Measurements from ENCODE around the gene SLC19A1. TPM values are rescaled to one million over a fixed set of nuclear protein-coding genes. Genes with fewer than 3 reads are reported as not detected.

The SLC19A1 gene
- total and polyA plus RNA-seq, 4 donors = 8.4 to 28.0 (median 13.0) TPM

GRCh38 chr21:45548711-45549491 lies 6.7 kb upstream of the SLC19A1 start:
- 79% methylated on average over 9 of the region's 9 CpGs for WGBS
- Histone ChIP-seq H3K9me3 (ENCODE audit: control insufficient read depth in 4 of 4, low read length in 3 of 4) (no peaks in the 10 kb centered on the region), H3K27ac (ENCODE audit: low read depth in 1 of 2, low read length in 2 of 2) (no peak overlapping the region), H3K27me3 (ENCODE audit: control insufficient read depth in 4 of 4, insufficient read depth in 4 of 4, low read length in 3 of 4) (no peaks in the 10 kb centered on the region), H3K4me1 (ENCODE audit: control insufficient read depth in 4 of 4, insufficient read depth in 4 of 4, low read length in 3 of 4) (peaks cover 0 to 5% (median 0%) of the 10 kb centered on the region in 4 donors), H3K4me3 (ENCODE audit: low read depth in 1 of 3, low read length in 3 of 3) (no peak overlapping the region), H3K9ac (ENCODE audit: low read depth in 1 of 2, low read length in 2 of 2) (no peak overlapping the region), H3K36me3 (ENCODE audit: control insufficient read depth in 4 of 4, insufficient read depth in 3 of 4, low read depth in 1 of 4, low read length in 3 of 4) (no peaks in the 10 kb centered on the region)
- TF ChIP-seq HNF4G (IDR thresholded peaks at IDR 0.05) (no peak), ZBTB33 (IDR thresholded peaks at IDR 0.05) (no peak), MAX (IDR thresholded peaks at IDR 0.05) (no peak), TAF1 (conservative IDR thresholded peaks at IDR 0.05) (no peak), CTCF (IDR thresholded peaks at IDR 0.05; ENCODE audit: low read depth, low read length, missing input control) (no peak), FOXA2 (IDR thresholded peaks at IDR 0.05) (no peak), HNF4A (conservative IDR thresholded peaks at IDR 0.05) (no peak), YY1 (IDR thresholded peaks at IDR 0.05) (no peak), GABPA (IDR thresholded peaks at IDR 0.05 in 1 of 2, conservative IDR thresholded peaks at IDR 0.05 in 1 of 2) (no peak), RXRA (IDR thresholded peaks at IDR 0.05) (no peak), NR2F2 (IDR thresholded peaks at IDR 0.05) (no peak), JUND (IDR thresholded peaks at IDR 0.05) (no peak), EGR1 (IDR thresholded peaks at IDR 0.05; ENCODE audit: low read depth in 2 of 2) (no peak), SP1 (IDR thresholded peaks at IDR 0.05) (no peak)
- no peak for DNase-seq (ENCODE audit: low spot score)

- WGBS = 94% methylated on average over 3 of the region's 3 CpGs
- no peaks in the 10 kb centered on the region for H3K27me3 ChIP-seq (ENCODE audit: control insufficient read depth in 4 of 4, insufficient read depth in 4 of 4, low read length in 3 of 4)
- no peak overlapping the region for H3K9ac ChIP-seq (ENCODE audit: low read depth in 1 of 2, low read length in 2 of 2)
- no peaks in the 10 kb centered on the region for H3K9me3 ChIP-seq (ENCODE audit: control insufficient read depth in 4 of 4, low read length in 3 of 4)
- H3K4me1 ChIP-seq (ENCODE audit: control insufficient read depth in 4 of 4, insufficient read depth in 4 of 4, low read length in 3 of 4) = peaks cover 0 to 3% (median 0%) of the 10 kb centered on the region in 4 donors
- H3K36me3 ChIP-seq (ENCODE audit: control insufficient read depth in 4 of 4, insufficient read depth in 3 of 4, low read depth in 1 of 4, low read length in 3 of 4) = no peaks in the 10 kb centered on the region
- no peak overlapping the region for H3K4me3 ChIP-seq (ENCODE audit: low read depth in 1 of 3, low read length in 3 of 3)
- no peak for DNase-seq (ENCODE audit: low spot score)
- H3K27ac ChIP-seq (ENCODE audit: low read depth in 1 of 2, low read length in 2 of 2) = no peak overlapping the region
- TF ChIP-seq TAF1 (conservative IDR thresholded peaks at IDR 0.05) (no peak), HNF4G (IDR thresholded peaks at IDR 0.05) (no peak), JUND (IDR thresholded peaks at IDR 0.05) (no peak), RAD21 (IDR thresholded peaks at IDR 0.05) (no peak), NR2F2 (IDR thresholded peaks at IDR 0.05) (no peak), CTCF (IDR thresholded peaks at IDR 0.05; ENCODE audit: low read depth, low read length, missing input control) (no peak), GABPA (IDR thresholded peaks at IDR 0.05 in 1 of 2, conservative IDR thresholded peaks at IDR 0.05 in 1 of 2) (no peak), ZBTB33 (IDR thresholded peaks at IDR 0.05) (no peak), MAX (IDR thresholded peaks at IDR 0.05) (no peak), RXRA (IDR thresholded peaks at IDR 0.05) (no peak), FOXA2 (IDR thresholded peaks at IDR 0.05) (no peak), HNF4A (conservative IDR thresholded peaks at IDR 0.05) (no peak), FOXA1 (IDR thresholded peaks at IDR 0.05) (no peak), EGR1 (IDR thresholded peaks at IDR 0.05; ENCODE audit: low read depth in 2 of 2) (no peak), SP1 (IDR thresholded peaks at IDR 0.05) (no peak), YY1 (IDR thresholded peaks at IDR 0.05) (no peak), ATF3 (IDR thresholded peaks at IDR 0.05) (no peak)
Measured at GRCh38 chr21:45547545-45547900, 5.3 kb upstream of the SLC19A1 start.
